B cell (primary cell): ENCODE data around the gene ATP8A2. TPM values are rescaled to one million over a fixed set of nuclear protein-coding genes. Genes with fewer than 3 reads are reported as not detected.

Experiments used
- ATAC-seq: fragments of 200-7000 bp; cut with Tn5 transposase; one replicate; pipeline ENCODE4 v1.10.0; 2021; ENCODE audit warnings: low read depth, mild to moderate bottlenecking, moderate number of reproducible peaks, moderate library complexity
- CTCF ChIA-PET: fragments of 350-600 bp; sonication (Branson Sonifier 250); formaldehyde crosslinking; loops from one replicate; lab custom pipeline; 2021; ENCODE audit warnings: antibody characterized with exemption, inconsistent platforms; lab: Charles Lee
- POLR2A ChIA-PET: fragments of 350-600 bp; sonication (Branson Sonifier 250); formaldehyde crosslinking; loops from one replicate; lab custom pipeline; 2021; ENCODE audit warnings: antibody characterized with exemption; lab: Charles Lee
- DNase-seq: peaks from one replicate; pipeline ENCODE4 v3.0.0; 2013
- H2AFZ ChIP-seq: 2 replicates; pipeline ENCODE4 v1.6.1; 2012; ENCODE audit warnings: mild to moderate bottlenecking, low read depth, low read length; ENCODE audit not compliant: insufficient read depth, poor library complexity, severe bottlenecking
- H3K27ac ChIP-seq, 2 donors: 1 replicate in 1 of 2; 2 replicates in 1 of 2; pipeline ENCODE4 v1.5.1; 2012 to 2013; ENCODE audit warnings: low read length in 2 of 2, mild to moderate bottlenecking in 2 of 2, moderate library complexity in 1 of 2
- H3K27me3 ChIP-seq, 4 experiments: fragments of 200-600 bp in 1 of 4; sonication (generic) in 1 of 4; replicated peaks in 1 of 4; 1 replicate in 2 of 4; 2 replicates in 2 of 4; pipeline versions ENCODE4 v1.6.1 to v1.7.0; 2013 to 2016; ENCODE audit warnings: low read length in 3 of 4, mild to moderate bottlenecking in 2 of 4, mixed read lengths in 1 of 4, moderate library complexity in 1 of 4; ENCODE audit not compliant: insufficient read depth in 4 of 4, control insufficient read depth in 3 of 4; ENCODE audit errors: control extremely low read depth in 1 of 4
- H3K36me3 ChIP-seq, 2 experiments: replicated peaks in 1 of 2; 1 replicate in 1 of 2; 2 replicates in 1 of 2; pipeline versions ENCODE4 v1.6.1 to v1.7.1; 2013; ENCODE audit warnings: low read length in 1 of 2; ENCODE audit not compliant: insufficient read depth in 2 of 2, control insufficient read depth in 1 of 2; ENCODE audit errors: control extremely low read depth in 1 of 2, extremely low read depth in 1 of 2
- H3K4me1 ChIP-seq, 2 donors: fragments of 200-600 bp in 1 of 2; sonication (generic) in 1 of 2; 1 replicate in 1 of 2; 2 replicates in 1 of 2; pipeline versions ENCODE4 v1.5.1 to v1.6.1; 2013 to 2017; ENCODE audit warnings: low read length in 2 of 2; ENCODE audit not compliant: control insufficient read depth in 2 of 2, insufficient read depth in 2 of 2
- H3K4me2 ChIP-seq: replicated peaks from 2 replicates; pipeline ENCODE3; 2012; ENCODE audit warnings: mild to moderate bottlenecking, low read depth, low read length; ENCODE audit not compliant: poor library complexity, severe bottlenecking
- H3K4me3 ChIP-seq, 5 experiments: fragments of 200-600 bp in 1 of 5; sonication (generic) in 1 of 5; 1 replicate in 3 of 5; 2 replicates in 2 of 5; pipeline versions ENCODE4 v1.5.1 to v1.7.0; 2011 to 2016; ENCODE audit warnings: low read length in 4 of 5, mild to moderate bottlenecking in 4 of 5, low read depth in 2 of 5, control low read depth in 1 of 5, moderate library complexity in 1 of 5; ENCODE audit not compliant: insufficient read depth in 1 of 5; ENCODE audit errors: control extremely low read depth in 1 of 5, extremely low read depth in 1 of 5
- H3K79me2 ChIP-seq: fragments of 200-600 bp; sonication (generic); one replicate; pipeline ENCODE4 v1.6.0; 2016; ENCODE audit warnings: low read length; ENCODE audit not compliant: control insufficient read depth, insufficient read depth
- H3K9ac ChIP-seq: fragments of 200-600 bp; sonication (generic); 2 replicates; pipeline ENCODE4 v1.6.1; 2017; ENCODE audit warnings: mild to moderate bottlenecking, low read length, moderate library complexity
- H3K9me3 ChIP-seq, 3 donors: one replicate each; pipeline versions ENCODE4 v1.6.1 to v1.7.1; 2013; ENCODE audit warnings: low read length in 2 of 3; ENCODE audit not compliant: control insufficient read depth in 2 of 3, insufficient read depth in 1 of 3; ENCODE audit errors: control extremely low read depth in 1 of 3
- H4K20me1 ChIP-seq: 2 replicates; pipeline ENCODE4 v1.6.0; 2012; ENCODE audit warnings: mild to moderate bottlenecking, low read length; ENCODE audit not compliant: insufficient read depth, control insufficient read depth, poor library complexity, severe bottlenecking
- H3K27ac Mint-ChIP-seq: one replicate; pipeline ENCODE4 v1.8.0; 2021; ENCODE audit warnings: mixed read lengths
- H3K27me3 Mint-ChIP-seq: one replicate; pipeline ENCODE4 v1.8.0; 2021; ENCODE audit warnings: mixed read lengths
- H3K4me1 Mint-ChIP-seq: one replicate; pipeline ENCODE4 v1.8.0; 2021; ENCODE audit warnings: mixed read lengths
- H3K4me3 Mint-ChIP-seq: one replicate; pipeline ENCODE4 v1.8.0; 2021; ENCODE audit warnings: mixed read lengths
- H3K9me3 Mint-ChIP-seq: one replicate; pipeline ENCODE4 v1.8.0; 2022; ENCODE audit warnings: mixed read lengths; ENCODE audit not compliant: insufficient read depth
- EZH2 ChIP-seq: IDR thresholded peaks from 2 replicates; pipeline ENCODE4 v1.6.1; 2012; ENCODE audit warnings: borderline replicate concordance, low read depth, mild to moderate bottlenecking, moderate library complexity, low read length; ENCODE audit not compliant: insufficient read depth, poor library complexity, severe bottlenecking
- WGBS: methylation state at CpG from one replicate; pipeline ENCODE4 v1.1.5; 2013; ENCODE audit warnings: missing lambda C conversion rate; ENCODE audit not compliant: insufficient coverage; 5-methylcytosine and 5-hydroxymethylcytosine counted together
- intact Hi-C: fragments of 100-400 bp; cut with micrococcal nuclease; formaldehyde crosslinking; loops from one replicate; pipeline ENCODE4 v1.10.0; 2022
- polyA plus RNA-seq: library from polyadenylated mRNA; depleted of rRNA; stranded (reverse); fragments of >200 nt; gene quantifications from 2 replicates; pipeline ENCODE4 v1.2.3, GENCODE V29; 2012
- total RNA-seq, 2 donors: library from RNA; stranded (reverse); fragments of 120-200 nt in 1 of 2; gene quantifications; 1 replicate in 1 of 2; 2 replicates in 1 of 2; pipeline versions ENCODE4 v1.2.3 to v1.2.4, GENCODE V29; 2013 to 2022
- TF ChIP-seq, protein P1 (sequence below): fragments of 200-600 bp; IDR thresholded peaks from one replicate; pipeline ENCODE4 v1.8.0; 2022; ENCODE audit warnings: antibody characterized with exemption, mild to moderate bottlenecking

ATP8A2 gene
- total and polyA plus RNA-seq, 2 donors (not counting 1 experiment from before 2014, with no cell fraction given), result not detected

DNA sequence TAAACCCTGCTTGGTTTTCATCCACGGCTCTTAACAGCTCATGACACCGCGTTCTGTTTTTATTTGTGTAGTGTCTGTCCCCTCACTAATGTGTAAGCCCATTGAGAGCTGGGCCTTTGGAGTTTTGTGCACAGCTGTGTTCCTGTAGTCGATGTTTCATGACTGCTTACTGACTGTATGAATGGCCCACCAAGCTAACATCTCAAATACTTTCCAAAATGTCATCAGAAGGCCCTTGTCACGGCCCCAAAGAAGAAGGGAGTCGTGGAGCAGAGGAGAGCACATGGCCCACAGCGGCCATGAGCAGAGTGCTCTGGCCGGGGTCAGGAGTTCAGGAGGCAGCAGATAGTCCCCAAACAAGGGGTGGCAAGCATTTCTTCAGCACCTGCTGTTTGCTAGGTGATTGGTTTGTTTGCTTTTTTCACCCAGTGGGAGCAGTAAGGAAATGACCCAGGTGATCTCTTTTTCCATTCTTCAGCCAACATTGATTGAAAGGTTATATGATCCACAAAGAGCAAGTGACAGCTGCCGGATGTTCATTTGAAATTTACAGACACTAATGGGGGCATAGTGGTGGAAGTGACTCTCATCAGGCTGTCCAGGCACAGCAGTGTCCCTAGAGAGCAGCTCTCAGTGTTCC, 315.2 kb downstream of the ATP8A2 start:
- H3K27me3 Mint-ChIP-seq, result peaks cover 5% of the 10 kb centered on the region
- Histone ChIP-seq H3K4me3 (no peak overlapping the region), H3K27me3 (no peaks in the 10 kb centered on the region), H3K4me2 (no peak overlapping the region), H3K36me3 (no peaks in the 10 kb centered on the region), H4K20me1 (no peaks in the 10 kb centered on the region), H3K4me1 (no peaks in the 10 kb centered on the region), H3K27ac (no peak overlapping the region), H3K9ac (no peak overlapping the region), H3K9me3 (no peaks in the 10 kb centered on the region), H3K79me2 (no peaks in the 10 kb centered on the region), H2AFZ (no peak overlapping the region)
- ChIA-PET POLR2A (no interaction called here), CTCF (no interaction called here)
- TF ChIP-seq, protein P1, sequence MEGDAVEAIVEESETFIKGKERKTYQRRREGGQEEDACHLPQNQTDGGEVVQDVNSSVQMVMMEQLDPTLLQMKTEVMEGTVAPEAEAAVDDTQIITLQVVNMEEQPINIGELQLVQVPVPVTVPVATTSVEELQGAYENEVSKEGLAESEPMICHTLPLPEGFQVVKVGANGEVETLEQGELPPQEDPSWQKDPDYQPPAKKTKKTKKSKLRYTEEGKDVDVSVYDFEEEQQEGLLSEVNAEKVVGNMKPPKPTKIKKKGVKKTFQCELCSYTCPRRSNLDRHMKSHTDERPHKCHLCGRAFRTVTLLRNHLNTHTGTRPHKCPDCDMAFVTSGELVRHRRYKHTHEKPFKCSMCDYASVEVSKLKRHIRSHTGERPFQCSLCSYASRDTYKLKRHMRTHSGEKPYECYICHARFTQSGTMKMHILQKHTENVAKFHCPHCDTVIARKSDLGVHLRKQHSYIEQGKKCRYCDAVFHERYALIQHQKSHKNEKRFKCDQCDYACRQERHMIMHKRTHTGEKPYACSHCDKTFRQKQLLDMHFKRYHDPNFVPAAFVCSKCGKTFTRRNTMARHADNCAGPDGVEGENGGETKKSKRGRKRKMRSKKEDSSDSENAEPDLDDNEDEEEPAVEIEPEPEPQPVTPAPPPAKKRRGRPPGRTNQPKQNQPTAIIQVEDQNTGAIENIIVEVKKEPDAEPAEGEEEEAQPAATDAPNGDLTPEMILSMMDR, result no peak
- no peak for TF ChIP-seq EZH2
- no peak overlapping the region for H3K27ac Mint-ChIP-seq
- no peaks in the 10 kb centered on the region for H3K4me1 Mint-ChIP-seq
- intact Hi-C loops, result no loop called here
- no peak for DNase-seq
- no peak overlapping the region for H3K4me3 Mint-ChIP-seq
- H3K9me3 Mint-ChIP-seq, result no peaks in the 10 kb centered on the region
- 88% methylated on average over 7 of the region's 9 CpGs for WGBS
- no peak for ATAC-seq

- H3K9me3 Mint-ChIP-seq, result no peaks in the 10 kb centered on the region
- Histone ChIP-seq H3K9me3 (no peaks in the 10 kb centered on the region), H3K36me3 (no peaks in the 10 kb centered on the region), H3K4me2 (no peak overlapping the region), H3K9ac (no peak overlapping the region), H3K4me1 (no peaks in the 10 kb centered on the region), H3K27me3 (no peaks in the 10 kb centered on the region), H4K20me1 (no peaks in the 10 kb centered on the region), H2AFZ (no peak overlapping the region), H3K4me3 (no peak overlapping the region), H3K27ac (no peak overlapping the region), H3K79me2 (no peaks in the 10 kb centered on the region)
- intact Hi-C loops, result no loop called here
- TF ChIP-seq, protein P1, result no peak
- no peak for TF ChIP-seq EZH2
- no peak overlapping the region for H3K4me3 Mint-ChIP-seq
- DNase-seq (no peak), ATAC-seq (no peak)
- H3K27me3 Mint-ChIP-seq, result peaks cover 5% of the 10 kb centered on the region
- CTCF ChIA-PET, result no interaction called here
- POLR2A ChIA-PET, result no interaction called here
- no peak overlapping the region for H3K27ac Mint-ChIP-seq
- 77% methylated on average over 4 of the region's 9 CpGs for WGBS
- H3K4me1 Mint-ChIP-seq, result no peaks in the 10 kb centered on the region
These were observed 315.9 kb downstream of the ATP8A2 start for GRCh38 chr13:25687471-25688225.
